Testis (tissue), 3 donors: ENCODE results near the gene KLHL22. TPM values are rescaled to one million over a fixed set of nuclear protein-coding genes. Genes with fewer than 3 reads are reported as not detected.
"Not testable (repeated sequence)": the region's sequence is repeated elsewhere in the genome, so short reads cannot be mapped to it uniquely, and the experiment has no call there.

Experiments
- DNase-seq: peaks from one replicate; pipeline ENCODE4 v3.0.0-alpha.2; 2019
- H3K27ac ChIP-seq, 2 donors: fragments of 200-600 bp; sonication (generic); one replicate each; pipeline ENCODE4 v1.5.1; 2019
- H3K27me3 ChIP-seq: fragments of 200-600 bp; sonication (generic); one replicate; pipeline ENCODE4 v1.5.1; 2019
- H3K36me3 ChIP-seq: fragments of 200-600 bp; sonication (generic); one replicate; pipeline ENCODE4 v1.5.1; 2017; ENCODE audit warnings: low read depth; ENCODE audit errors: missing control alignments
- H3K4me1 ChIP-seq: fragments of 200-600 bp; sonication (generic); one replicate; pipeline ENCODE4 v1.5.1; 2019
- H3K4me3 ChIP-seq, 2 donors: fragments of 200-600 bp; sonication (generic); one replicate each; pipeline ENCODE4 v1.5.1; 2017 to 2019
- H3K9me3 ChIP-seq: fragments of 200-600 bp; sonication (generic); one replicate; pipeline ENCODE4 v1.5.1; 2017
- POLR2A ChIP-seq: fragments of 450-650 bp; IDR thresholded peaks from one replicate; pipeline ENCODE4 v1.6.1; 2017; ENCODE audit warnings: antibody characterized with exemption, mild to moderate bottlenecking, moderate library complexity
- WGBS, 2 donors: methylation state at CpG; one replicate each; pipeline ENCODE4 v1.1.5; 2018; 5-methylcytosine and 5-hydroxymethylcytosine counted together
- intact Hi-C: fragments of 100-400 bp; cut with DNase I; formaldehyde crosslinking; loops from one replicate; pipeline ENCODE4 v1.15.1; 2023; ENCODE audit warnings: low total_unique reads
- polyA plus RNA-seq: library from polyadenylated mRNA; stranded (reverse); fragments of 350-450 nt; fragmentation: Illumina TruSeq; extraction: RNeasy Lipid Tissue Mini Kit (QIAGEN cat#74804); gene quantifications from one replicate; pipeline ENCODE4 v1.2.3, GENCODE V29; 2014; ENCODE audit warnings: low read depth, low replicate concordance; ENCODE audit not compliant: insufficient read depth
- total RNA-seq, 2 donors: library from RNA; depleted of rRNA; stranded (reverse); fragments of >200 nt; gene quantifications; one replicate each; pipeline ENCODE4 v1.2.3, GENCODE V29; 2016
- TF ChIP-seq, protein P1 (sequence below), 3 experiments: fragments of 450-650 bp in 2 of 3; fragments of 200-600 bp in 1 of 3; sonication (generic) in 1 of 3; IDR thresholded peaks; one replicate each; pipeline ENCODE4 v1.5.1; 2016 to 2019; ENCODE audit warnings: antibody characterized with exemption in 3 of 3, mild to moderate bottlenecking in 2 of 3, moderate library complexity in 1 of 3

The KLHL22 gene
- total and polyA plus RNA-seq, 3 donors from 2014 or later, result 18.1 to 41.7 (median 39.8) TPM

DNA sequence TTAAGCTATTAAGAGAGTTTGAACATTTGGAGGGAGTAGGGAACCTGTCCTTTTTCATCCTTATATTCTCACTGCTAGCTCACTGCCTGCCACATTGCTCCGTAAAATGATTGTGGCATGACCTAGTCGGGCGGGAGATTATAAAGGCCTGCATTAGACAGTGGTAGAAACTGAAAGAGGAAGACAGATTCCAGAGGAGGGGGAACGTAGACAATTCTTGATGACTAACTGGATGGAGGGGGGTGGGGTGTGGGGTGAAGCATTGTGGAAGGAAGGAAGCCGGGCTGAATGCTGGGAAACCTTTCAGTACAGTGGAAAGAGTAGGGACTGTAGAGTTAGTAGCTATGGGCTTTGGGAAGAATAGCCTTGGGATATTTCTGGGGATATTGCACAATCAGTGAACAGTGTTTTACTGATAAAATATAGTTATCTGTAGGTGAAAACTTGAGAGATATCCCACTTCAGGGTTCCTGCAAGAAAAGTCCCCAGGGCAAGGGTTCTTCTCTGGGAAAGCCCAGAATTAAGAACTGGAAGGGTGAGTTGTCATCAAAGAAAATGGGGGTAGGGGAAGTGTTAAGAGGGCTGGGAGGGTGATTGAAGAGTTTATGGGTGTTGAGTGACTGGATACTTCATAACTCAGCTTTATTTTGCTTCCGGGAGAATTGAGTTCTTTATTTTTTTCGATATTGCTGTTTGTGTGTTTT, 13.9 kb upstream of the KLHL22 start:
- WGBS, 2 donors, result 35 to 50% methylated on average over 7 of the region's 7 CpGs
- intact Hi-C loops, result no loop called here
- no peaks in the 10 kb centered on the region for H3K27me3 ChIP-seq
- no peaks in the 10 kb centered on the region for H3K9me3 ChIP-seq
- peak; percentile 68 for DNase-seq
- TF ChIP-seq, protein P1, sequence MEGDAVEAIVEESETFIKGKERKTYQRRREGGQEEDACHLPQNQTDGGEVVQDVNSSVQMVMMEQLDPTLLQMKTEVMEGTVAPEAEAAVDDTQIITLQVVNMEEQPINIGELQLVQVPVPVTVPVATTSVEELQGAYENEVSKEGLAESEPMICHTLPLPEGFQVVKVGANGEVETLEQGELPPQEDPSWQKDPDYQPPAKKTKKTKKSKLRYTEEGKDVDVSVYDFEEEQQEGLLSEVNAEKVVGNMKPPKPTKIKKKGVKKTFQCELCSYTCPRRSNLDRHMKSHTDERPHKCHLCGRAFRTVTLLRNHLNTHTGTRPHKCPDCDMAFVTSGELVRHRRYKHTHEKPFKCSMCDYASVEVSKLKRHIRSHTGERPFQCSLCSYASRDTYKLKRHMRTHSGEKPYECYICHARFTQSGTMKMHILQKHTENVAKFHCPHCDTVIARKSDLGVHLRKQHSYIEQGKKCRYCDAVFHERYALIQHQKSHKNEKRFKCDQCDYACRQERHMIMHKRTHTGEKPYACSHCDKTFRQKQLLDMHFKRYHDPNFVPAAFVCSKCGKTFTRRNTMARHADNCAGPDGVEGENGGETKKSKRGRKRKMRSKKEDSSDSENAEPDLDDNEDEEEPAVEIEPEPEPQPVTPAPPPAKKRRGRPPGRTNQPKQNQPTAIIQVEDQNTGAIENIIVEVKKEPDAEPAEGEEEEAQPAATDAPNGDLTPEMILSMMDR (IDR thresholded peaks at IDR 0.05), result no peak
- TF ChIP-seq POLR2A, result no peak
- no peak overlapping the region for H3K4me3 ChIP-seq
- peaks cover 24% of the 10 kb centered on the region for H3K4me1 ChIP-seq
- H3K27ac ChIP-seq, result peak overlapping the region in 1 of 2 donors; percentile 76
- H3K36me3 ChIP-seq, result no peaks in the 10 kb centered on the region

- peak overlapping the region in 1 of 2 donors; percentile 76 for H3K27ac ChIP-seq
- intact Hi-C loops, result no loop called here
- DNase-seq, result no peak
- no peak for TF ChIP-seq POLR2A
- TF ChIP-seq, protein P1 (IDR thresholded peaks at IDR 0.05), result no peak
- no peaks in the 10 kb centered on the region for H3K36me3 ChIP-seq
- H3K4me3 ChIP-seq, result peak overlapping the region in 1 of 2 donors; percentile 79
- no peaks in the 10 kb centered on the region for H3K27me3 ChIP-seq
- 21 to 29% methylated on average over 10 of the region's 10 CpGs for WGBS, 2 donors
- H3K4me1 ChIP-seq, result peaks cover 24% of the 10 kb centered on the region
- no peaks in the 10 kb centered on the region for H3K9me3 ChIP-seq
Observed at GRCh38 chr22:20508815-20509271, 13.2 kb upstream of the KLHL22 start.

DNA sequence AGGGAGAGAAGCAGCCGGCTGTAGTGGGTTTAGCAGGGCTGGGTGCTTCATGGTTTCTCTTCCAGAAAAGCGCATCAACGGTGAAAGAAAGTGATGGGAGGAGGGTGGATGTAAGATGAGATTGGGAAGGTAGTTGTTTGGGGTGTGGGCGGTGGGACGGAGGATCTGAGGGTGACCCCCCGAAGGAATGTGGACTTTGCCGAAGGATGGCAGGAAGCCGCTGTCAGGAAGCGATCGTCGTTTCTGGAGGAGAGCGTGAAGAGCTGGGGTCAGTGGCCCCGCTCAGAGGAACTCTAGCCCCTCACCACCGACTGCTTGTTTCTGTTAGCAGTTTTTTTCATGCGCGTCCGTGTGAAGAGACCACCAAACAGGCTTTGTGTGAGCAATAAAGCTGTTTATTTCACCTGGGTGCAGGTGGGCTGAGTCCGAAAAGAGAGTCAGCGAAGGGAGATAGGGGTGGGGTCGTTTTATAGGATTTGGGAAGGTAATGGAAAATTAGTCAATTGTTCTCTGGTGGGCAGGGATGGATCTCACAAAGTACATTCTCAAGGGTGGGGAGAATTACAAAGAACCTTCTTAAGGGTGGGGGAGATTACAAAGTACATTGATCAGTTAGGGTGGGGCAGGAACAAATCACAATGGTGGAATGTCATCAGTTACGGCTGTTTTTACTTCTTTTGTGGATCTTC, 12.6 kb upstream of the KLHL22 start:
- peaks cover 24% of the 10 kb centered on the region for H3K4me1 ChIP-seq
- WGBS, 2 donors, result 2 to 3% methylated on average over 21 of the region's 21 CpGs
- DNase-seq, result not testable (repeated sequence)

DNA sequence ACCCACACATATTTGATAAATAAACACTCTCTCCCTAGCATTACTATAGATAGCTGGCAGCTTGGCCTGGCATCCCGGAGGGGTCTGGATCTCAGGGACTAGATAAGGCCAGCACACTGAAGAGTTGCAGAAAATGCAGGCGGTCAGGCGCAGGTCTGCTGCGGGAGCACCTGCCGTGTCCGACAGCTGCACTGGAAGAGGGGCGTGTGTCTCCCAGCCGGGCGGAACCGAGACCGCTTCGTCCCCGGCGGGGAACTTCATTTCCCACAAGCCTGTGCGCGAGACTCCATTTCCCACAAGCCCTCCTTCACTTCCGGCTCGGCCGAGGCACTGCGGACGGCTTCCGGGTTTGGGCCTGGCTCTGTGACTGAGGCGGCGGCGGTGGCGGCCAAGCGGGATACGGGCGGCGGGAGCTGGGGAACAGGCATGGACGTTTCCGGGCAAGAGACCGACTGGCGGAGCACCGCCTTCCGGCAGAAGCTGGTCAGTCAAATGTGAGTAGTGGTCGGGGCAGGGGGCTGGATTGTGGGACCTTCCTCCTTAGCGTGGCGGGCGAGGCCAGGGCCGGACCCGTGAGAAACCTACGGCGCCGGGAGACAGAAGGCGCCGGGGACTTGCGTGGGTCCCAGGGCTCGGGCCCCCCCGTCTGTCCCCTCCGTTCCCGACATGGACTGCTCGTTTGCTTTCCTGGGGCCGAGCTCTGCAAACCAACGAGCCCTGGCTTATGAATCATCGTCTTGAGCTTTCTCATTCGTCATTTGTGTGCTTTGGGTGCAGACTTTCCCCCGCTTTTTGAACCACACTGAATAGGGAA, 11.9 kb upstream of the KLHL22 start, which contains the start of gene MED15:
Gene MED15 (plus strand): TSS at position 358 of the 814 bp plus-strand sequence. CDS start 69 bp downstream, at position 427.
- Histone ChIP-seq H3K9me3 (no peaks in the 10 kb centered on the region), H3K36me3 (no peaks in the 10 kb centered on the region), H3K27me3 (no peaks in the 10 kb centered on the region), H3K4me3 (peak within 1 kb of the TSS; percentile 79 to 99), H3K4me1 (peaks cover 24% of the 10 kb centered on the region), H3K27ac (peak within 1 kb of the TSS; percentile 83 to 90)
- 0 to 1% methylated on average over 12 to 50 of the region's 58 CpGs for WGBS, 2 donors
- intact Hi-C loops, result no loop called here
- peak; percentile 94 for DNase-seq
- TF ChIP-seq POLR2A, result no peak
- TF ChIP-seq, protein P1 (IDR thresholded peaks at IDR 0.05), result no peak

More for the DNA sequence above, 12.6 kb upstream of the KLHL22 start:
- intact Hi-C loops, H3K9me3 ChIP-seq, H3K36me3 ChIP-seq, H3K27me3 ChIP-seq: not testable (repeated sequence)
- Histone ChIP-seq H3K27ac (peak overlapping the region; percentile 83 to 90), H3K4me3 (peak overlapping the region; percentile 79 to 99)
